Activated CD4-positive, alpha-beta T cell treated with anti-CD3 and anti-CD28 coated beads, Interleukin-2, amount 50 U/mL, for 48 hours (primary cell): Measurements from ENCODE around the gene BHLHA15.
"Not testable (repeated sequence)": the region's sequence is repeated elsewhere in the genome, so short reads cannot be mapped to it uniquely, and the experiment has no call there.

Experiments
- DNase-seq, 2 experiments: peaks; one replicate each; pipeline ENCODE4 v3.0.0-alpha.2; 2020

Gene BHLHA15

GRCh38 chr7:98211676-98212531, 665 bp downstream of the BHLHA15 start:
- DNase-seq = no peak

- no peak for DNase-seq
These were observed 1.3 kb downstream of the BHLHA15 start for GRCh38 chr7:98212532-98213041.

GRCh38 chr7:98213296-98213887, 2.2 kb downstream of the BHLHA15 start:
- DNase-seq = no peak

GRCh38 chr7:98213888-98214810, 2.9 kb downstream of the BHLHA15 start:
- DNase-seq = no peak

- no peak for DNase-seq
These were observed 3.6 kb downstream of the BHLHA15 start for GRCh38 chr7:98214811-98215321.

GRCh38 chr7:98215561-98216495, 4.6 kb downstream of the BHLHA15 start:
- DNase-seq = no peak

- DNase-seq = no peak
These were observed 5.8 kb downstream of the BHLHA15 start for GRCh38 chr7:98216941-98217622.

GRCh38 chr7:98217623-98218582, 6.7 kb downstream of the BHLHA15 start:
- DNase-seq = no peak

GRCh38 chr7:98219382-98219781, 8.1 kb downstream of the BHLHA15 start:
- not testable (repeated sequence) for DNase-seq

- DNase-seq = no peak
These were observed 10.6 kb downstream of the BHLHA15 start for GRCh38 chr7:98221611-98222532.

- DNase-seq = no peak
These were observed 11.4 kb downstream of the BHLHA15 start for GRCh38 chr7:98222533-98223195.

GRCh38 chr7:98223351-98223897, 12.2 kb downstream of the BHLHA15 start:
- no peak for DNase-seq

GRCh38 chr7:98223898-98224700, 12.9 kb downstream of the BHLHA15 start:
- DNase-seq = no peak

- no peak for DNase-seq
These were observed 13.5 kb downstream of the BHLHA15 start for GRCh38 chr7:98224701-98225181.

GRCh38 chr7:98225913-98226614, 14.8 kb downstream of the BHLHA15 start:
- DNase-seq = no peak

GRCh38 chr7:98227939-98228338, 16.7 kb downstream of the BHLHA15 start:
- no peak for DNase-seq
